Osteocyte (in vitro differentiated cells): ENCODE measurements around the gene FXN. TPM values are rescaled to one million over a fixed set of nuclear protein-coding genes. Genes with fewer than 3 reads are reported as not detected.
A peak's percentile ranks its signal among the peaks of the same experiment; 100 is the strongest.

Experiments used
- DNase-seq: peaks from one replicate; pipeline ENCODE4 v3.0.0; 2021; ENCODE audit warnings: mixed read lengths; ENCODE audit not compliant: unreplicated experiment; ENCODE audit errors: extremely low spot score
- H3K27ac Mint-ChIP-seq: one replicate; pipeline ENCODE4 v1.8.0; 2021; ENCODE audit warnings: mild to moderate bottlenecking, mixed read lengths; ENCODE audit not compliant: unreplicated experiment
- H3K27me3 Mint-ChIP-seq: one replicate; pipeline ENCODE4 v1.8.0; 2021; ENCODE audit warnings: mixed read lengths; ENCODE audit not compliant: unreplicated experiment
- H3K36me3 Mint-ChIP-seq: one replicate; pipeline ENCODE4 v1.8.0; 2021; ENCODE audit warnings: mixed read lengths; ENCODE audit not compliant: unreplicated experiment
- H3K4me1 Mint-ChIP-seq: one replicate; pipeline ENCODE4 v1.8.0; 2021; ENCODE audit warnings: mixed read lengths; ENCODE audit not compliant: unreplicated experiment
- H3K4me3 Mint-ChIP-seq: one replicate; pipeline ENCODE4 v1.8.0; 2021; ENCODE audit warnings: mild to moderate bottlenecking, moderate library complexity, mixed read lengths; ENCODE audit not compliant: unreplicated experiment
- H3K9me3 Mint-ChIP-seq: one replicate; pipeline ENCODE4 v1.8.0; 2021; ENCODE audit warnings: mixed read lengths; ENCODE audit not compliant: unreplicated experiment
- total RNA-seq: library from RNA; stranded (reverse); gene quantifications from 2 replicates; pipeline ENCODE4 v1.2.1, GENCODE V29; 2021
- TF ChIP-seq, protein P1 (sequence below): fragments of 200-600 bp; sonication (generic); IDR thresholded peaks from 2 replicates; pipeline ENCODE4 v1.5.0; 2021; ENCODE audit warnings: antibody characterized with exemption, mild to moderate bottlenecking, moderate library complexity

The FXN gene
- total RNA-seq, 1 donor from 2014 or later: 9.8 TPM

DNA sequence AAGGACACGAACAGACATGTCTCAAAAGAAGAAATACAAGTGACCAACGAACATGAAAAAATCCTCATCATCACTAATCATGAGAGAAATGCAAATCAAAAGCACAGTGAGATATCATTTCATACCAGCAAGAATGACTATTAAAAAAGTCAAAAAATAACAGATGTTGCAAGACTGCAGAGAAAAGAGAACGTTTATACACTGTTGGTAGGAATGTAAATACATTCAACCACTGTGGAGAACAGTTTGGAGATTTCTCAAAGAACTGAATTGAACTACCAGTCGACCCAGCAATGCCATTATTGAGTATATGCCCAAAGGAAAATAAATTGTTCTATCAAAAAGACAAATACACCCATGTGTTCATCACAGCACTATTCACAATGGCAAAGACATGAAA, 45.7 kb downstream of the FXN start:
- TF ChIP-seq, protein P1, sequence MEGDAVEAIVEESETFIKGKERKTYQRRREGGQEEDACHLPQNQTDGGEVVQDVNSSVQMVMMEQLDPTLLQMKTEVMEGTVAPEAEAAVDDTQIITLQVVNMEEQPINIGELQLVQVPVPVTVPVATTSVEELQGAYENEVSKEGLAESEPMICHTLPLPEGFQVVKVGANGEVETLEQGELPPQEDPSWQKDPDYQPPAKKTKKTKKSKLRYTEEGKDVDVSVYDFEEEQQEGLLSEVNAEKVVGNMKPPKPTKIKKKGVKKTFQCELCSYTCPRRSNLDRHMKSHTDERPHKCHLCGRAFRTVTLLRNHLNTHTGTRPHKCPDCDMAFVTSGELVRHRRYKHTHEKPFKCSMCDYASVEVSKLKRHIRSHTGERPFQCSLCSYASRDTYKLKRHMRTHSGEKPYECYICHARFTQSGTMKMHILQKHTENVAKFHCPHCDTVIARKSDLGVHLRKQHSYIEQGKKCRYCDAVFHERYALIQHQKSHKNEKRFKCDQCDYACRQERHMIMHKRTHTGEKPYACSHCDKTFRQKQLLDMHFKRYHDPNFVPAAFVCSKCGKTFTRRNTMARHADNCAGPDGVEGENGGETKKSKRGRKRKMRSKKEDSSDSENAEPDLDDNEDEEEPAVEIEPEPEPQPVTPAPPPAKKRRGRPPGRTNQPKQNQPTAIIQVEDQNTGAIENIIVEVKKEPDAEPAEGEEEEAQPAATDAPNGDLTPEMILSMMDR: no peak
- peaks cover 31% of the 10 kb centered on the region for H3K4me1 Mint-ChIP-seq
- no peaks in the 10 kb centered on the region for H3K36me3 Mint-ChIP-seq
- H3K9me3 Mint-ChIP-seq: no peaks in the 10 kb centered on the region
- H3K27me3 Mint-ChIP-seq: no peaks in the 10 kb centered on the region
- peak overlapping the region; percentile 25 for H3K27ac Mint-ChIP-seq
- no peak for DNase-seq
- H3K4me3 Mint-ChIP-seq: no peak overlapping the region

- no peaks in the 10 kb centered on the region for H3K36me3 Mint-ChIP-seq
- TF ChIP-seq, protein P1: no peak
- H3K27me3 Mint-ChIP-seq: no peaks in the 10 kb centered on the region
Observed at GRCh38 chr9:69083321-69083720, 47.8 kb downstream of the FXN start.

GRCh38 chr9:69085569-69086283, 50.2 kb downstream of the FXN start:
- Mint-ChIP-seq H3K36me3 (no peaks in the 10 kb centered on the region), H3K9me3 (no peaks in the 10 kb centered on the region), H3K4me1 (peaks cover 26% of the 10 kb centered on the region), H3K4me3 (no peak overlapping the region), H3K27ac (peak overlapping the region; percentile 59), H3K27me3 (no peaks in the 10 kb centered on the region)
- TF ChIP-seq, protein P1: no peak
- DNase-seq: no peak

More at GRCh38 chr9:69083321-69083720, 47.8 kb downstream of the FXN start:
- Mint-ChIP-seq H3K4me1 (peaks cover 36% of the 10 kb centered on the region), H3K27ac (no peak overlapping the region), H3K4me3 (no peak overlapping the region), H3K9me3 (no peaks in the 10 kb centered on the region)
- DNase-seq: no peak

- TF ChIP-seq, protein P1: no peak
- no peak overlapping the region for H3K4me3 Mint-ChIP-seq
- no peaks in the 10 kb centered on the region for H3K36me3 Mint-ChIP-seq
- no peak for DNase-seq
- H3K27me3 Mint-ChIP-seq: no peaks in the 10 kb centered on the region
- peaks cover 21% of the 10 kb centered on the region for H3K4me1 Mint-ChIP-seq
- no peaks in the 10 kb centered on the region for H3K9me3 Mint-ChIP-seq
- no peak overlapping the region for H3K27ac Mint-ChIP-seq
Observed at GRCh38 chr9:69086312-69086711, 50.8 kb downstream of the FXN start.

DNA sequence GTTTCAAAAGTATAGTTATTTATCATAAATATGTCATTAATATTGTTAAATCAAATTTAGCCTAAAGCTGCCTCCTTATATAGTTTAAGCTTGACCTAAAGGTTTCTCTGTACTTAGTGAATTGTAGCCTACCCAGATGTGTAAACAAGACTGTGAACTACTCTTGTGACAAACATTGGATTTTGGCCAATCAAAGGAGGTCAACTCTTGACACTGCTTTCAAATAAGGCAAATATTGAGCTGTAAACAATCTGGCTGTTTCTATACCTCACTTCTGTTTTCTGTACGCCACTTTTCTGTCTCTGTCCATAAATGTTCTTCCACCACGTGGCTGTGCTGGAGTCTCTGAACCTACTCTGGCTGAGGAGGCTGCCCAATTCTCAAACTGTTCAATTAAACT, 51.2 kb downstream of the FXN start:
- TF ChIP-seq, protein P1: no peak
- no peak for DNase-seq
- H3K27ac Mint-ChIP-seq: no peak overlapping the region
- H3K4me3 Mint-ChIP-seq: no peak overlapping the region
- H3K36me3 Mint-ChIP-seq: no peaks in the 10 kb centered on the region
- H3K4me1 Mint-ChIP-seq: peaks cover 21% of the 10 kb centered on the region
- H3K9me3 Mint-ChIP-seq: no peaks in the 10 kb centered on the region
- H3K27me3 Mint-ChIP-seq: no peaks in the 10 kb centered on the region
